Dermis microvascular lymphatic vessel endothelial cell (primary cell): ENCODE results near the gene TLK1. TPM values are rescaled to one million over a fixed set of nuclear protein-coding genes. Genes with fewer than 3 reads are reported as not detected.
A peak's percentile ranks its signal among the peaks of the same experiment; 100 is the strongest.

Experiments
- DNase-seq, 2 donors: peaks; one replicate each; pipeline versions ENCODE4 v3.0.0 to v3.0.0-alpha.2; 2010; ENCODE audit warnings: low read depth in 2 of 2
- total RNA-seq: library from RNA; depleted of rRNA; stranded (reverse); fragments of >200 nt; gene quantifications from 2 replicates; pipeline ENCODE4 v1.2.1, GENCODE V29; 2014

The TLK1 gene
- total RNA-seq, 1 donor from 2014 or later: 12.5 TPM

DNA sequence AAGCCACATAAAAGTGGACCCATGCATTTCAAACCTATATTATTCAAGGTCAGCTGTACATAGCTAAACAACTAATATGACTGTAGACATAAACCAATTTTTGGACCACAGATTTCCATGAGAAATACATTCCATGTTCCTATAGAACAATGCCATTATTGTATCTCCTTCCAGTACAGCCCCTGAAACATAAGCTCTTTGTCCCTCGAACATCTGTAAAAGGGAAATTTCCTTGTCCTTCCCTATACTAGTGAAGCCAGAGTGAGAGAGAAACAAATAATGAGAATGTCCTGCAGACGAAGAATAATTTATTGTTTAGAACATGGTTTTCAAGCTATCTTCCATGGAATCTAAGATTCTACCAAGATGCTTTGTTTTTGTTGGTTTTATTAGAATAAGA, 156.3 kb downstream of the TLK1 start:
- no peak for DNase-seq

DNA sequence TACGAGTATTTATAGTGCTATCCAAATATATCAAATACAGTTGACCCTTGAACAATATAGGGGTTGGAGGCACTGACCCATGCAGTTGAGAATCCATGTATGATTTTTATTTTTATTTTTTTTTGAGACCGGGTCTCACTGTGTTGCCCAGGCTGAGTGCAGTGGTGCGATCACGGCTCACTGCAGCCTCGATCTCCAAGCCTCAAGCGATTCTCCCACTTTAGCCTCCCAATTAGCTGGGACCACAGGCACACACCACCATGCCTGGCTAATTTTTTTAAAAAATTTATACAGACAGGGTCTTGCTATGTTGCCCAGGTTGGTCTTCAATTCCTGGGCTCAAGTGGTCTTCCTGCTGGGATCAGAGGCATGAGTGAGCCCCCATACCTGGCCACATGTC, 161.0 kb downstream of the TLK1 start:
- no peak for DNase-seq

DNA sequence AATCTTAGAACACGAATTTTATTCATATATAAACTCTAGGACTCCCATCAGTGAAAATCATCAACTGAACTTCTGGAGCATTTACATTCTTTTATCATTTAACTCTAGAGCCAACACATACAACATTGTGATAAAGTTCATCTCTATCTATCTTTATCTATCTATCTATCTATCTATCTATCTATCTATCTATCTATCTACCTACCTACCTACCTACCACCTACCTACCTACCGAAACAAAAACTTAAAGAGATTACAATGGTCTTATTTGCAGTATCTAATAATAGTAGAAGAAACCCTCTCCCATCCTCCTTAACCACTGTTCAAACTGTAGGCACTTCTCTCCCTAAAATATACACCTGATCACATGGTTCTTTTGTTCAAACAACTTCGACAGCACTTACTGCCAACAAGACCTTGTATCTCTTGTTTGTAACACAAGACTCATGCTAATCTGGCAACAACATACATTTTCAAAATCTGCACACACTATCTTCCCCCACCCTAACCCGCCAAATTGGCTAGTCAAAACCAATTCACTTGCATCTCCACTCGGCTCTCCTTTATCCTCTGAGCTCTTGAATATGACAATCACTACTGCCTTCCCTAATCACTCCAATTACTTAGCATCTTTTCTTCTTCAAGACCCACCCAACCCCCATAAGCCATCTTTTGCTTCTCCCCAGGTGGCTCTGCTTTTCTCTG, 162.6 kb downstream of the TLK1 start:
- no peak for DNase-seq

DNA sequence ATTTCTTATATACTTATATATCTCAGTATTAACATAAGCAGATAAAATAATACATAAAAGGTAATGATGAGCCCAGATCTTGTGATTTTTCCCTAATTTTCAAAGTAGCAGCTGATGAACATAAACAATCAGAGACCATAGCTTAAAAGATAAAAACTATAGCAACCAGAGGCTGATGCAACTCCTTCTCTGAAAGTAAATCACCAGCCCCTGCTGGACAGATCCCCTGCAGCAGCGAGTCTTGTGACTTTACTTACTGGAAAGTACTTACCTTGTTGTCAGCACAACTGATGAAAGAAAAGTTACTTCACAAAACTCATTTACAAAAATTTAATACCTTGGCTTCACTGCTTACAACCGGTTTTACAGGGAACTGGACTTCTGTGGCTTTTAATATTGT, 164.4 kb downstream of the TLK1 start:
- DNase-seq: no peak

DNA sequence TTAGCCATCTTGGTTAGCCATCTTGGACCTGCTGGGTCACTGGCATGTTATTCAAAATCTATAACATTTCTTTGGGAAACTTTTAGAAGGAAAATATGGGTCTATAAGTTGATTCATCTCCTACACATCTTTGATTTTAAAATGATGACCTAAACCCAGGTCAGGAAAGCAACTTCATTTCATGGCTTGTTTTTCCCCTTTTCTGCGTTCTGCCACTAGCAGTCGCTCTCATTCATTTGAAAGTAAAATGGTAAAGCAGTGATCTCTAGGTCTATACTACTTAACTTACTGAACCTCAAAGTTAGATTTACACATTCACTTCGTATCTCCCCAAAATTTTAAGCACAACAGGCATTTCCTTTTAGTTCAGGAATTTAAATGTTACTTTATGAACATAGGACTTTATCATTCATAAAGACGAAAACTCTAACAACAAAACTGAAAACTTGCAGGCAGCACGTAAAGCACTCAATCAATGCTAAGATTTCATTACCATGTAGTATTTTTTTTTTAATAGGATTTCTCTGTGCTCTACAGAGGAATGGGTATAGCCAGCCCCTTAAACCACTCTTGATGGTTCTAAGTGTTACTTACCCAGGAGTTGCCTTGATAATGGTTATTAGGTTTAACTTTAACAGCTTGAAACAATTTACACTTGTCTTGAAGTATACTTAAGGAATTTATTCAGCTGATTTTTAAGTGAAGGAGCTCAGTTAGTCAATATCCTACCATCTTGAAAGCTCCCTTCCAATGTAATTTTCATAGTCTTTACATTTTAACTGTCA, 169.1 kb downstream of the TLK1 start:
- DNase-seq: no peak

DNA sequence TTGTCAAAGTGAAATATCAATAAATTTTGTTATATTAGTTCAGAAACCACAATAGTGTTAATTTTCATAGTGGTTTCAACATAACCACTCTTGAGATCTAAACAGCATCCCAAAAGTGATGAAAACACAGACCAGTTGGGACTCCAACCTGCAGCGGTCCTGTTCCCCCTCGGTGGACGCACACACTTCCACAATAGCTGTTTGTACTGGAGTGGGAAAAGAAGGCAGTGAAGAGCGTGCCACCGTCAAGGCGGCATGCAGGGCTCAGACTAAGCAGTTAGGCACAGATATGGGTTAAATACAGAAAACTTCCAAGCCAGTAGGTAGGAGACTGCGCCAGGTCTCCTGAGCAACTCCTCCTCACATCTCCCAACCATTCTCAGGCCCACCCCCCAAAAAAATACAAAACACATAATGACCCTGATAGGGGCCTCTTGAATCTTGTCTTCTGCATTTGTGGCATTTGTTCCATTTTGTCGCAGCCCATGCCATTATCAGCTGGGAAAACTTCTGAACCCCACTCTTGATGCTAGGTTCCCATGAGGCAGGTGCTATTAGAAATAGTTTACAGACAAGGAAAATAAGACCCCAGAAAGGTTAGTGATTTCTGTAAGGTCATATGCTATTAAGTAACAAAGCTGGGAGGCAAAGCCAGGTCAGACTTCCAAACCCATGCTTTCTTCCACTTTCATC, 174.0 kb downstream of the TLK1 start:
- DNase-seq: no peak

DNA sequence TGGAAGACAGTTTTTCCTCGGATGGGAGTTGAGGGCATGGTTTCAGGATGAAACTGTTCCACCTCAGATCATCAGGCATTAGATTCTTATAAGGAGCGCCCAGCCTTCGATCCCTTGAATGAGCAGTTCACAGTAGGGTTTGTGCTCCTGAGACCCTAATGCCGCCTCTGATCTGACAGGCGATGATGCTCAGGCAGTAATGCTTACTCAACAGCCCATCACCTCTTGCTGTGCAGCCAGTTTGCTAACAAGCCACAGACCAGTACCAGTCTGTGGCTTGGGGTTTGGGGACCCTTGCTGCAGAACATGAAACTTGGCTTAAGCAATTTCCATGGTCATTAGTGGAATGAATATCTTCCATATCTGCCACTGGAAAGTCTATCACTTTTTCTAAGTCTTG, 175.3 kb downstream of the TLK1 start:
- no peak for DNase-seq

DNA sequence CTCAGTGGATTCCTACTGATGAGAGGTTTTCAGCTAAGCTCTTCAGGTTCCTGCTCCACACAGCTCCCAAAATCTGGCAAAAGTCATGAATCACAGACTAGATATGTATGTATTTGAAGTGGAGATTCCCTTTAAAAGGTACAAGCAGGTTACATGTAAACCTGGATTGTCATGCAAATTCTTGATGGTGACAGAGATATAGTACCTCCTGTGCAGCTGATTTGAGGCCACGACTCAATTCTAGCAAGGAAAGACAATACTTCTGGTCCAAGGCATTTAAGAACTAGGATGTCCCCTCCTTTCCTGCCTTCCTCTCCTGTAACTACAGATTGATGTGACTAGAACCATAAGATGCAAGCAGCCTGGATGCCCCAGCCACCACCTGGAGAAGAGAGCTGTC, 176.6 kb downstream of the TLK1 start:
- DNase-seq: no peak

DNA sequence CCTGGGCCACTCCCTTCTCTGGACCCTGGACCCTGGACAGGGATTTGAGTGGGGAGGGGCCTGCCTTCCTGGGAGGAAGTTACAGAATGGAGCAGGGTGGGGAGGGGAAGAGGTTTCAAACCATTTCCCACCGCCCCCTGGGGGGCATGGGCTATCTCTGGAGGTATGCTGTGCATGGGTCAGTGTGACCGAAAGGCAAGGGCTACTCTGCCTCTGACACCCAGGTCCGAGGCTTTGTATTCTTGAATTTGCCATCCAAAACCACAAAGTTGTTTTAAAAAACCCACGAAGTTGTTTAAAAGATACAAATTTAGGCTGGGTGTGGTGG, 184.8 kb downstream of the TLK1 start:
- no peak for DNase-seq

DNA sequence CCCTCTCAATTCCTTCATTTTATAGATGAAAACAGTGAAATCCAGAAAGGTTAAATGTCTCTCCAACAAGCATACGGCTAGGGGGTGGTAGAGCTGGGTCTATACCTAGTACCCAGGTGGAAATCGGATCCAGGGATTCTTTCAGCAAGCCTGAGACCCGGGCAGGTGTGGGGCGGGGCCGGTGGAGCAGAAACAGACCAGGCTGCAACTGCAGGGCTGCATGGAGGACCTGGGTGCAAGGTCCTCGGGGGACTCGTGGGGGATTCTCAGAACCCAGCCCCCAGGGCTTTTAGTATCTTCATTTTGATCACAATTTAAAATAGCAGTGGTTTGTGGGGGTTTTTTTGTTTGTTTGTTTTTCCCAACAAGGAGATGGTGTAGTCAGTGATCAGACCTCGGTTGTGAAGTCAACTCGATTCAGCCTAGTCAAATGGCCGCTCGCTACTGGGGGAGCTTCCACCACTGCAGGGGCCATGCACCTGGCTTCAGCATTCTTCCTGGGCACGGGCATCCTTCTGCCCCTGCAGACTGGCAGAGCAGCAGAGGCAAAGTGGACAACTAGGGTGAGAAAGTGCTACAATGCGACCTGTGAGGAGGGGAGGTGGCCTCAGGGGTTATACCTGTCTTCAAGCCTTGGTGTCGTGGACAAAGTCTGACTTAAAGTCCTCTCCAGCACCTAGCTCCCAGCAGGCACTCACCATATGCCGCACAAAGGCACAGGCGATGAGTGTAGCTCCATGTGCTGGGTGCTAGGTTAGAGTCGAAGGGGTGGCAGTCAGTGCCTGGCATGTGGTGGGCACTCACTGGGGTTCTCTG, 185.4 kb downstream of the TLK1 start:
- DNase-seq: no peak

DNA sequence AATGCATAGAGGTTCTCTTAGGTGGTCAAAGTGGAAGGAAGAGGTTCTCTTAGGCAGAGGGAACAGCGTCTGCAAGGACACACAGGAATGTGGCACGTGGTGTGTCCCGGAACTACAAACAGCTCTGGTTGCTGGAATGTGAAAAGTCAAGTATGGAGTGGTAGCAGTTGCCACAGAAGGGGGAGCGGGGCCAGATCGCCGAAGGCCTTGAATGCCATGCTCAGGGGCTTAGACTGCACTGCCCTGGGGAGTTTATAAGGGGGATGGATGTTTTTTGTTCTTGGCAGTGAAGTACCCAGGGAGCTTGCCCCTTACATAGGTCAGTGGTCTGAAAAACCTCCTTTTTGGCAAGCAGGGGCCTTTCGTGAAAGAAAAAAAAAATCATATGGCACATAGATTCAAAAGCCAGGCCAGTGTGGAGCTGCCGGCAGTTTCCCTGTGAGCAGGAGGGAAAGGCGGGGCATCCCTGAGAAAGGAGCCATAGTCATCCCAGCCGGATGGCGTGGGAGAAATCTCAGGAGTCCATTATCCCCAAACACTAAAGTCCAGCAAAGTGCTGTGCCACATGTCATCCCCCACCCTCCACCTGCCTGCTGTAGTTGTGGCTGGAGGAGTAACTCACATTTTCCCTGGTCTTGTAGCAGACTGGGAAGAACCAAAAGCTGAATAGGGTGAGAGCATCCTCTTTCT, 186.2 kb downstream of the TLK1 start:
- peak in 1 of 2 donors; percentile 17 for DNase-seq

DNA sequence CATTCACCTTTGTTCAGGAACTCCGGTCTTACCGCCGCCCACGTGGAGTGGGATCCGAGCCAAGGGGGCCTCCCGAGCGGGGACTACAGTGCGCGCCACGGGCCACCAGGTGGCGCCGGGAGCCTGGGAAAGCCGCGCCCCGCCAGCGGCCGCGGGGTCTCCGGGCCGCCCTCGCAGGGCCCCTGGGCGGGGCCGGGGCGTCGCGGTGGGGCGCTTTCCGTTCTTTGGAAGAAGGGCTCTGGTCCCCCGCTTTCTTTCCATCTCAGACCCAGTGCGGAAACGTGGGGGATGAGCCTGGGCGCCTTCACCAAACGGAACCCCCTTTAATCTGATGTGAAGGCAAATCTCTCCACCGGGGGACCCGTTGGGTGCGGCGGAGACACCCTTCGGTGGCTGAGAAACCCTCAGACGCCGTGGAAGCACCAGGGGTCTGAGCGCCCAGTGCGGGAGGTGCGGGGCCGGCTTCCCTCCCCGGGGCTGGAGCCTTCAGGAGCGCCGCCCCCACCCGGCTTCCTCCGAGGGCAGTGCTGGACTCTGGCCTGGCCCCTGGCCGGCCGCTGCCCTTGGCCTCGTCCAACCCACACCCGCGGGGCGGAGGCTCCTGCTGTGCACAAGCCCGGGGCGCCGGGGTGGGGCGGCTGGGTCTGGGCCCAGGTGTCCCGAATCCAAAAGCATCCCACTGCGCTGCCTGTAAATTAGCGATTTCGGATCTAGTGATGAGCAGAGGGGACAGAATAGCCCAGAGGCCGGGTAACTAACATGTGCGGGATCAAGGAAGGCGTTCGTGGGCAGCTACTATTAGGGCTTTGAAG, 187.0 kb downstream of the TLK1 start:
- DNase-seq: peak; percentile 67 to 87

DNA sequence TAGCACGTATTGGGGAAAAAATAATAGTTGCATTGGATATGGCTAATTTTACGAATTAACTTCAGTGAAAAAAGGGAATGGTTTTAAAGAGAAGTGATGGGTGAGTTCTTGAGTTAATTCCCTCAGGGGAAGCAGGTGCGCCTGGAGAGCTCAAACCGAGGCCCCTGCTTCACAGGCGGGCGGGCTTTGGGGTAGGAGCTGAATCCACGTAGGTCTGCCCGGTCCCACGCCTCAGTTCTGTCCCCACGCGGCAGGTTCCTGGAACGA, 187.5 kb downstream of the TLK1 start:
- no peak for DNase-seq

DNA sequence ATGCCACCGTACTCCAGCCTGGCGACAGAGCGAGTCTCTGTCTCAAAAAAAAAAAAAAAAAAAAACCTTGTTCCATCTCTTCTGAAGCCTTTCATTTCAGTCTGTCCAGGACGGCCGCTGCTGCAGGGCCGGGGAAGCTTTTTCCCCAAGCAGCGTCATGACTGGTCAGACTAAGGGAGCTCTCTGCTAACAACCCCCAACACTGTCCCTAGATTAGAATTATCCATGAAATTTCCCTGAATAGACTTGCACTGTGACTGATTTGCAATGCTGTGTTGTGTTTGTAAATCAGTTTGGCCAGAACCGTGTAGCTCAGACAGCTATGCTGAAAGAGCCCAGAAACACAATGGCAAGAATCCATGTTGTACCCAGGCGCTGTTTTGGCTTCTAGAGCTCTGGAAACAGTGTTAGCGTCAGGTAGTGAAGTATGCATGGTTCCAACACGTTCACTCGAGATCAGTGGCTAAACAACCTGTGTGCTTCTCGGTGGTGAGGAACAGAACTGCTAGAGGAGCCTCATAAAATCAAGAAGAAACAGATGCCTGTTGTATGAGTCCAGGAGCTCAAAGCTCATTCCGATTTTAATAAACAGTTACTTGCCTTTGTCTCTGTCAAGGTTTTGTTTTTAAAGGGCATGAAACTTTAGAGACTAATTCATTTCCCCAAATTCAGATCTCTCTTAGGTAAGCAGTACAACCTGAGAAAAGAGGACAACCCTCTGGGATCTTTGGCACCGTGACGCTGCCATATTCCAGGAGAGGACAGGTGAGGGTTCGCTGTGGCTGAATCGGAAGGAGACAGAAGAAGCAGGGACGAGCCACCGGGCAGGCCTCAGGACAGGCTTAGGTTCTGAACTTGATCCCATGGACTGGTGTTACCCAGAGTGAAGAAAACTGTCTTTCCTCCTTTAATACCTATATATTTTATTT, 188.1 kb downstream of the TLK1 start:
- DNase-seq: no peak

DNA sequence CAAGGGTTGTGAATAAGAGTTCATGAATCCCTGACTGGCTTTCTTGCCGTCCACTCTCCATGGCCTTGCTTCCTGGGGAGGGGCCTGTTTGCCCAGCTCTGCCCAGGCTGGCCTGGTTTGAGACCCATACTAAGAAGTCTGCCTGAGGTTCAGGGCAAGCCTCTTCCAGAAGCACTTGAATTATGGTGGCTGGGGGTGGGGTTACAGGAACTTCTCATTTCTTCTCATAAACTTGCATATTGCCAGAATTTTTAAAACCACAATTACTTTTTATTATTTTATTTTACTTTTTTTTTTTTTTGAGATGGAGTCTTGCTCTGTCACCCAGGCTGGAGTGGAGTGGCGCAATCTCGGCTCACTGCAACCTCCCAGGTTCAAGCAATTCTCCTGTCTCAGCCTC, 189.6 kb downstream of the TLK1 start:
- DNase-seq: no peak

DNA sequence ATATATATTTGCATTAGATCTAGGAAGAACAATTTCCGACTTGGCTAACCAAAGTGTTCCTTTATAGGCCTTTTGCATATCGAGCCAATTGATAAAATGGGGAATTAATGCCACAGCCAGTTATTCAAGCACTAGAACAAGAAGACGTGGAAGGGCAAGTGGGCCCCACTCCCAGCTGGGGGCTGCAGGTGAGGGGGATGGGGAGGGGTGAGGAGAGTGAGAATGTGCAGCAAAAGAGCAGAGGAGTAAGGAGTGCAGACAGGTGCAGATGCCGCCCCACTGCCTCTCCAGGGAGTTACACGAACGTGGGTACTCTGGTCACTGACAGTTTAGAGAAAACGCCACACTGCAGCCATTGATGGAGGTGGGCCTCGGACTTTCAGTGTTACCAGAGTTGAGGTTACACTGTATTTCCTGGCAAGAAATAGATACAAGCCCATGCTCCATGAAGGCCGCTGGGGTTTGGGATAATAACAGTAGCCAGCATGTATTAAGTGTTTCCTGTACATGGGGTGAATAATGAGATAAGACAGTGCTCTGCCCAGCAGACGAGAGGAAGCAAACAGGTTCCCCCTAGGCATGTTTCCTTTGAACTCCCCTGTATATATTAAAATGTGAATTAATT, 190.7 kb downstream of the TLK1 start:
- DNase-seq: peak in 1 of 2 donors; percentile 12

DNA sequence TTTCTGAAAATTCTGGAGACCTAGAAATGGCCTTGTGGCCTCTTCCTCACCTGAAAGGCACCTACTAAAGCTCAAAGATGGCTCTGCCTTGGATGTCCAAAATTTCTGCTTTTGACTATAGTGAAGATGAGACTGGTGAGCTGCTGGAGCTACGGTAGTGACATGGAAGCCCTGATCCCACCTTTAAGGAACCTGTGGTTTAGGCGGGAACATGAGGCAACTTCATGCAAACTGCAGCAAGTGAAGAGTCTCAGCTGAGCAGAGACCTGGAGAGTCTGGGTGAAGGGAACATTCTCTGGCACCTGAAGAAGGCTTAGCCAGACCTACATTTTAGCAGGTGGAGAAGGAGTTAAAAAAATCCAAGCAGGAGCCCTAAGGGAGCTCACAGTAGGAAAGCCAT, 191.7 kb downstream of the TLK1 start:
- DNase-seq: no peak

DNA sequence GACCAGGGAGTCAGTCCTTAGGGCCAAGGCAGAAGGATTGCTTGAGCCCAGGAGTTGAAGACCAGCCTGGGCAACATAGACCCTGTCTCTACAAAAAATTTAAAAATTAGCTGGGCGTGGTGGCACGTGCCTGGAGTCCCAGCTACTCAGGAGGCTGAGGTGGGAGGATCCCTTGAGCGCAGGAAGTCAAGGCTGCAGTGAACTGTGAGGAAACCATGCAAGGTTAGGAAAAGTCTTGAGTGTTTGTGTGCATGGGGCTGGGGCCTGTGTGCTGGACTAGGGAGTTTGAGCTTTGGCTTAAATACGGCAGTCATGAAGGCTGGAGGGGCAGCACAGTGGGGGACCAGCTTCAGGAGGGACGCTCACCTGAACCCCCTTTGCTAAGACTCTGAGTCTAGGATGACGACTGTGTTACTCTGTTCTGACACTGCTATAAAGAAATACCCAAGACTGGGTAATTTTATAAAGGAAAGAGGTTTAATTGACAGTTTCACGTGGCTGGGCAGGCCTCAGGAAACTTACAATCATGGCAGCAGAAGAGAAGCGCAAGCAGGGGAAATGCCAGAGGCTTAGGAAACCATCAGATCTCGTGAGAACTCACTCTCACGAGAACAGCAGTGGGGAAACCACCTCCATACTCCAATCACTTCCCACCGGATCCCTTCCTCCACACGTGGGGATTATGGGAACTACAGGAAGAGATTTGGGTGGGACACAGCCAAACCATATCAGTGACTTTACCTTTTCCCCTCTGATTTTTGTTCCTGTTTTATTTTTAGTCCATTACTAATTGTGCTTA, 192.3 kb downstream of the TLK1 start:
- DNase-seq: no peak
